OCI-LY7 (cell line): ENCODE data around the gene NFKB1. TPM values are rescaled to one million over a fixed set of nuclear protein-coding genes. Genes with fewer than 3 reads are reported as not detected.

ENCODE experiments used
- BruUV-seq: library from RNA; stranded (reverse); fragments of 400-500 nt; replicated peaks from 2 replicates; lab custom pipeline; 2021; lab: Mats Ljungman, UMichigan
- CTCF ChIA-PET: fragments of 300-600 bp; sonication (Branson Sonifier 250); formaldehyde crosslinking; loops from one replicate; lab custom pipeline; 2022; ENCODE audit warnings: antibody characterized with exemption; ENCODE audit not compliant: unreplicated experiment; lab: Charles Lee
- POLR2A ChIA-PET: fragments of 300-600 bp; sonication (Branson Sonifier 250); formaldehyde crosslinking; loops from one replicate; lab custom pipeline; 2022; ENCODE audit warnings: antibody characterized with exemption; lab: Charles Lee
- DNase-seq: peaks from one replicate; pipeline ENCODE4 v3.0.0-alpha.2; 2015; ENCODE audit warnings: low spot score
- H2AFZ ChIP-seq: fragments of 200-600 bp; sonication (generic), shearing (Covaris generic); 2 replicates; pipeline ENCODE4 v1.6.1; 2014; ENCODE audit warnings: mild to moderate bottlenecking, antibody characterized with exemption, low read length, moderate library complexity
- H3K27ac ChIP-seq: fragments of 200-600 bp; sonication (generic); 2 replicates; pipeline ENCODE4 v1.5.1; 2014; ENCODE audit warnings: mixed run types, low read depth, mild to moderate bottlenecking, moderate library complexity, low read length, inconsistent platforms; ENCODE audit not compliant: poor library complexity, severe bottlenecking
- H3K36me3 ChIP-seq: fragments of 200-600 bp; sonication (generic); 2 replicates; pipeline ENCODE4 v1.6.1; 2014; ENCODE audit warnings: mild to moderate bottlenecking, antibody characterized with exemption, low read length, moderate library complexity, mixed read lengths; ENCODE audit not compliant: insufficient read depth
- H3K4me1 ChIP-seq: fragments of 200-600 bp; sonication (generic); 2 replicates; pipeline ENCODE4 v1.5.1; 2014; ENCODE audit warnings: mild to moderate bottlenecking, low read length; ENCODE audit not compliant: insufficient read depth, poor library complexity, severe bottlenecking
- H3K4me2 ChIP-seq: fragments of 200-600 bp; sonication (generic); 2 replicates; pipeline ENCODE4 v1.6.1; 2014; ENCODE audit warnings: mild to moderate bottlenecking, low read length
- H3K4me3 ChIP-seq: fragments of 200-600 bp; sonication (generic); 2 replicates; pipeline ENCODE4 v1.5.1; 2014; ENCODE audit warnings: mild to moderate bottlenecking, low read depth, low read length; ENCODE audit not compliant: poor library complexity, severe bottlenecking
- H3K79me2 ChIP-seq: fragments of 200-600 bp; sonication (generic); 2 replicates; pipeline ENCODE4 v1.6.1; 2016; ENCODE audit warnings: low read depth, mild to moderate bottlenecking, low read length, moderate library complexity, mixed read lengths; ENCODE audit not compliant: insufficient read depth
- H3K9me2 ChIP-seq: fragments of 200-600 bp; sonication (generic); 2 replicates; pipeline ENCODE4 v1.6.1; 2016; ENCODE audit warnings: mild to moderate bottlenecking, low read length, mixed read lengths; ENCODE audit not compliant: insufficient read depth
- H3K9me3 ChIP-seq: fragments of 200-600 bp; sonication (generic); 2 replicates; pipeline ENCODE4 v1.6.1; 2014; ENCODE audit warnings: mild to moderate bottlenecking, mixed run types, low read length, mixed read lengths
- H4K20me1 ChIP-seq: fragments of 200-600 bp; sonication (generic); 2 replicates; pipeline ENCODE4 v1.6.1; 2014; ENCODE audit warnings: mild to moderate bottlenecking, antibody characterized with exemption, low read length, moderate library complexity, mixed read lengths; ENCODE audit not compliant: insufficient read depth
- EZH2phosphoT487 ChIP-seq: fragments of 200-600 bp; sonication (generic); IDR thresholded peaks from 2 replicates; pipeline ENCODE4 v1.6.1; 2018; ENCODE audit warnings: low read depth, borderline replicate concordance, mild to moderate bottlenecking, mixed run types, antibody characterized with exemption, low read length, moderate library complexity, mixed read lengths
- intact Hi-C: fragments of 100-400 bp; cut with micrococcal nuclease; formaldehyde crosslinking; loops from one replicate; pipeline ENCODE4 v1.10.0; 2022; ENCODE audit not compliant: unreplicated experiment
- total RNA-seq, 2 experiments: library from RNA; depleted of rRNA in 1 of 2; stranded (reverse); fragments of >200 nt in 1 of 2; shearing (Covaris generic) in 1 of 2; gene quantifications; 2 replicates each; pipeline ENCODE4 v1.2.3, GENCODE V29; 2014 to 2022
- TF ChIP-seq, protein P1 (sequence below): fragments of 200-600 bp; sonication (generic); conservative IDR thresholded peaks from 2 replicates; pipeline ENCODE4 v1.5.1; 2014; ENCODE audit warnings: mild to moderate bottlenecking, antibody characterized with exemption, low read length, moderate library complexity, mixed read lengths

Gene NFKB1
- total RNA-seq, 2 experiments from 2014 or later: 23.1 to 47.8 TPM

DNA sequence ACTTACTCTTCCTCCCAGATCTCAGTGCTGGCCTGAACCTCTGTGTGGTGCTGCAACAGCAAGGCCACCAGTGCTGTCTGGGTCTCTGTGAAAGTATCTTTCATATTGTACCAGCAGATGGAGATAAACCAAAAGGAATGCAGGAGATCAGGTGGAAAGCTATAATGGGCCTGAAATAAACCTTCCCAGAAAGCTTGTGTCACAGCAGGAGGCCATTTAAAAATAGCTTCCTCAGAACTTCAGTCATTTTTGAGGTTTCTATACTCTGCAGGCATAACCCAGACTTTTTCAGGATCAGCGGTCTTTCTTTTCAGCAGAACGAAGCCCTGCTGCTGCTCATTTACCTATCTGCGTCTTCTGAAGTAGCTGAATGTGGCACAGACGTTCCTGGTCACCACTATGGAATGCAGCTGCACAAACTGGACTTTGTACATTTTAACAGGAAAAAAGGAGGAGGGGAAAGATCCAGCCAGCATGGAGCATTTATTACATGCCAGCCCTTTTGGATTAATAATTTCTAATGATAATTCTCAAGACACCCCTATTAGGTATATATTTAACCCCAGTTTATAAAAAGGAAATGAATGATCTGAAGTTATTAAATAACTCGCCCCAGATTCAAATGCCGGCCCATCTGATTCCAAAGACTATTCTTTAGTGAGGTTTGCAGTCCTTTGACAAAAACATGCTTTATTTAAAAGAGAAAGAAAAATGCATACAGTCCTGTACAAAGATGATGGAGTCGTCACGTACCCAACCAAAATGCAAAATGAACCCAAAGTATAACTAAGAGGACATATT is 119.7 kb downstream of the NFKB1 start:
- Histone ChIP-seq H4K20me1 (no peaks in the 10 kb centered on the region), H3K4me1 (peaks cover 5% of the 10 kb centered on the region), H3K27ac (no peak overlapping the region), H3K9me3 (no peaks in the 10 kb centered on the region), H3K36me3 (peaks cover 2% of the 10 kb centered on the region; the same call in 1 of the 2 replicates), H3K79me2 (no peaks in the 10 kb centered on the region), H3K4me2 (no peak overlapping the region), H3K9me2 (no peaks in the 10 kb centered on the region), H3K4me3 (no peak overlapping the region), H2AFZ (no peak overlapping the region)
- intact Hi-C loops: loop anchor here (1.0 kb wide), 1 partner anchor 388 kb away; no protein-coding TSS in a partner anchor
- POLR2A ChIA-PET: interaction anchor here (0.7 to 0.9 kb wide), 3 partner anchors 12 to 473 kb away, joined by 3 to 5 read pairs (median 3); no protein-coding TSS in a partner anchor
- DNase-seq: peak; percentile 59
- CTCF ChIA-PET: no interaction called here
- no TSS peak for BruUV-seq
- TF ChIP-seq EZH2phosphoT487: no peak
- TF ChIP-seq, protein P1, sequence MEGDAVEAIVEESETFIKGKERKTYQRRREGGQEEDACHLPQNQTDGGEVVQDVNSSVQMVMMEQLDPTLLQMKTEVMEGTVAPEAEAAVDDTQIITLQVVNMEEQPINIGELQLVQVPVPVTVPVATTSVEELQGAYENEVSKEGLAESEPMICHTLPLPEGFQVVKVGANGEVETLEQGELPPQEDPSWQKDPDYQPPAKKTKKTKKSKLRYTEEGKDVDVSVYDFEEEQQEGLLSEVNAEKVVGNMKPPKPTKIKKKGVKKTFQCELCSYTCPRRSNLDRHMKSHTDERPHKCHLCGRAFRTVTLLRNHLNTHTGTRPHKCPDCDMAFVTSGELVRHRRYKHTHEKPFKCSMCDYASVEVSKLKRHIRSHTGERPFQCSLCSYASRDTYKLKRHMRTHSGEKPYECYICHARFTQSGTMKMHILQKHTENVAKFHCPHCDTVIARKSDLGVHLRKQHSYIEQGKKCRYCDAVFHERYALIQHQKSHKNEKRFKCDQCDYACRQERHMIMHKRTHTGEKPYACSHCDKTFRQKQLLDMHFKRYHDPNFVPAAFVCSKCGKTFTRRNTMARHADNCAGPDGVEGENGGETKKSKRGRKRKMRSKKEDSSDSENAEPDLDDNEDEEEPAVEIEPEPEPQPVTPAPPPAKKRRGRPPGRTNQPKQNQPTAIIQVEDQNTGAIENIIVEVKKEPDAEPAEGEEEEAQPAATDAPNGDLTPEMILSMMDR: peak; percentile 77

DNA sequence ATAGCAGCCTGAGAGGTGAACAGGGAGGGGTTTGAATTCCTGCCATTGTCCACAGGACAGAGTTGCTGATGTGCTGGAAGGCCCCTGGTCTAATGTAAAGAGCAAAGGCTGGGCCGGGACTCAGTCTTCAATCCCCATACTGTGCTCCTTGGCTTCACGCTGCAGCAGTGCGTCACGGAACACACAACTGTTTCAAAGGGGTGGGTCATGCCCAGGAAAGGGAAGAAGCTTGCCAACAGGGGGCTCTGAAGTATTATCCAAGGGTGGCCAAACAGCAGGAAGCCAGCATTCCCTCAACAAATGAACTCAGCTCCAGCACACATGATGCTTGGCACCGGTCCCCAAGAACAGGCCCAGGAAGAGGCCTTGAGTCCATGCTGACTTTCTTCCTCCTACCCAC is 122.5 kb downstream of the NFKB1 start:
- Histone ChIP-seq H3K79me2 (no peaks in the 10 kb centered on the region), H3K4me1 (no peaks in the 10 kb centered on the region), H3K9me2 (no peaks in the 10 kb centered on the region), H3K4me3 (no peak overlapping the region), H3K27ac (no peak overlapping the region), H2AFZ (no peak overlapping the region), H3K9me3 (no peaks in the 10 kb centered on the region), H4K20me1 (no peaks in the 10 kb centered on the region), H3K4me2 (no peak overlapping the region), H3K36me3 (no peaks in the 10 kb centered on the region)
- no peak for TF ChIP-seq EZH2phosphoT487
- TF ChIP-seq, protein P1: 0 out of 2 replicates have a peak, but pooled peaks have one; percentile 29
- BruUV-seq: no TSS peak
- intact Hi-C loops: loop anchor here (2.0 kb wide), 3 partner anchors 173 to 467 kb away; no protein-coding TSS in a partner anchor
- peak; percentile 13 for DNase-seq
- CTCF ChIA-PET: no interaction called here
- POLR2A ChIA-PET: interaction anchor here (1.2 kb wide), 1 partner anchor 189 kb away, joined by 3 read pairs; no protein-coding TSS in a partner anchor
